ENCODE measurements around the gene SAFB2.

Gene SAFB2

DNA sequence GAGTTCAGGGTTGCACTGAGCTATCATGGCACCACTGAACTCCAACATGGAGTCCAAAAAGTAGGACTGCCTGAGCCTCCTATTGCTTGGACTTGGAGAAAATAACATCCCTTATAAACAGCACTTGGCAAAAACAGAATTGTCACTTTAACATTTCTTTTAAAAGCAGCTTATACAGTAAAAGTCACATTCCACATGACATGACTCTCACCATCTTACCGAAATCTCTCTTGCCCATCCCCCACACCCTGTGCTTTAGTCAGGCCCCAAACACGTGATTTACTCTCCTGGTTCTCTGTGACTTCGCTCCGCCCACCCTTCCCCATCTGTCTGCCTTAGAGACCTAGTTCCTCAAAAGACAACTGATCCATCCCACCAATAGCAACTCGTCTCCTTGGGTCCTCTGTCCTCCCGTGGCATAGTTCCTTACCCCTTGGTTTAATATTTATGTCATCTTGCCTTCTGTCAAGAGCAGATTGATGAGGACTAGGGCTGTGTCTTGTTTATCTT, 4.9 kb upstream of the SAFB2 start:
- Histone ChIP-seq H3K79me2 (peaks cover 73% of the 10 kb centered on the region), H3K9ac (no peak overlapping the region), H3K4me3 (ENCODE audit: low read depth, low read length) (no peak overlapping the region), H3K27ac (no peak overlapping the region), H3K9me3 (ENCODE audit: control insufficient read depth, low read length) (no peaks in the 10 kb centered on the region), H2AFZ (no peak overlapping the region), H3K27me3 (ENCODE audit: control insufficient read depth, insufficient read depth, low read length) (no peaks in the 10 kb centered on the region), H3K36me3 (ENCODE audit: control insufficient read depth, insufficient read depth, low read length) (no peaks in the 10 kb centered on the region), H3K4me1 (peaks cover 31% of the 10 kb centered on the region), H3K4me2 (ENCODE audit: low read length) (no peak overlapping the region)
- TF ChIP-seq CTCF (IDR thresholded peaks at IDR 0.05), result no peak

- H3K9me3 ChIP-seq (ENCODE audit: control insufficient read depth, low read length), result no peaks in the 10 kb centered on the region
- H3K36me3 ChIP-seq (ENCODE audit: control insufficient read depth, insufficient read depth, low read length), result no peaks in the 10 kb centered on the region
- H3K79me2 ChIP-seq, result peaks cover 84% of the 10 kb centered on the region
- H3K4me1 ChIP-seq, result peaks cover 14% of the 10 kb centered on the region
- H2AFZ ChIP-seq, result no peak overlapping the region
- no peak for TF ChIP-seq CTCF (IDR thresholded peaks at IDR 0.05)
- H3K9ac ChIP-seq, result no peak overlapping the region
- H3K4me2 ChIP-seq (ENCODE audit: low read length), result peak overlapping the region; percentile 77
- H3K27ac ChIP-seq, result no peak overlapping the region
- no peaks in the 10 kb centered on the region for H3K27me3 ChIP-seq (ENCODE audit: control insufficient read depth, insufficient read depth, low read length)
- H3K4me3 ChIP-seq (ENCODE audit: low read depth, low read length), result no peak overlapping the region
Observed at GRCh38 chr19:5625641-5626040, 3.1 kb upstream of the SAFB2 start.

GRCh38 chr19:5624741-5625278, 2.2 kb upstream of the SAFB2 start:
- H3K79me2 ChIP-seq, result peaks cover 80% of the 10 kb centered on the region
- peak overlapping the region; percentile 95 for H3K4me3 ChIP-seq (ENCODE audit: low read depth, low read length)
- no peaks in the 10 kb centered on the region for H3K36me3 ChIP-seq (ENCODE audit: control insufficient read depth, insufficient read depth, low read length)
- TF ChIP-seq CTCF (IDR thresholded peaks at IDR 0.05), result no peak
- H3K9me3 ChIP-seq (ENCODE audit: control insufficient read depth, low read length), result no peaks in the 10 kb centered on the region
- H3K27ac ChIP-seq, result peak overlapping the region; percentile 94
- peaks cover 11% of the 10 kb centered on the region for H3K4me1 ChIP-seq
- no peak overlapping the region for H2AFZ ChIP-seq
- H3K27me3 ChIP-seq (ENCODE audit: control insufficient read depth, insufficient read depth, low read length), result no peaks in the 10 kb centered on the region
- no peak overlapping the region for H3K9ac ChIP-seq
- peak overlapping the region; percentile 77 for H3K4me2 ChIP-seq (ENCODE audit: low read length)

DNA sequence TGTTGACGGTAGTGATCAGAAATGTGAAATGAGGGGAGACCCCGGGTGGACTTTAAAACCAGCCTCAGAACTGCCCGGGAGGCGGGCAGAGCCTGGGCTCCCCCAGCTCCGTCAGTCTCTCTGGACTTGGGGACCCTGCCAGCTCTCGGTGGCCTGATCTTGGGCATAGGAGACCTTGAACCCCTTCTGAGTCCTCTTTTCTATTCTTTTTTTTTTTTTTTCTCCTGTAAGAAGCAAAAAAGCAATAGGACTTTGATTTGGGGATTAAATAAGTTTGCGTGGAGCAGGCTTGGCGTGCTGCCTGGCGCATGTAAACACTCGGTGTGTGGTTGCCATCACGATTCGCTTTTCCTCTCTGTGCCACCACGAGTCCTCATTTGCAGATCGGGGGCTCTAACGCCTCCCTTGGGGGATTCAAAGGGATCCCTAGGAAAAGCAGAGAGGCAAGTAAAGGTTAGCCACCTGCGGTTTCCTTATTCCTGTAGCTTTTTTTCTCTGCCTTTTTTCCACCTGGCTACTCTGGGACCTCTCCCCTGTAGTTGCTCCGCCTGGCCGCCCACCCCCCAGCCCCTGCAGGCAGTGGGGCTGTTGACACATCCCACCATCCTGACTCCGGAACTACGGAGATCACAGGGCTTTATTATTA, 1.6 kb upstream of the SAFB2 start:
- Histone ChIP-seq H3K9me3 (ENCODE audit: control insufficient read depth, low read length) (no peaks in the 10 kb centered on the region), H3K4me2 (ENCODE audit: low read length) (peak overlapping the region; percentile 77), H3K27ac (peak overlapping the region; percentile 94), H3K79me2 (peaks cover 73% of the 10 kb centered on the region), H3K4me1 (peaks cover 11% of the 10 kb centered on the region), H3K27me3 (ENCODE audit: control insufficient read depth, insufficient read depth, low read length) (no peaks in the 10 kb centered on the region), H3K36me3 (ENCODE audit: control insufficient read depth, insufficient read depth, low read length) (no peaks in the 10 kb centered on the region), H3K9ac (no peak overlapping the region), H2AFZ (no peak overlapping the region), H3K4me3 (ENCODE audit: low read depth, low read length) (peak overlapping the region; percentile 95)
- no peak for TF ChIP-seq CTCF (IDR thresholded peaks at IDR 0.05)
